IMR-90 (cell line): ENCODE results near the gene RPS19. TPM values are rescaled to one million over a fixed set of nuclear protein-coding genes. Genes with fewer than 3 reads are reported as not detected.

Source experiments
- ATAC-seq: fragments of 200-7000 bp; cut with Tn5 transposase; 2 replicates; pipeline ENCODE4 v1.9.1; 2020; ENCODE audit warnings: low read depth, mild to moderate bottlenecking, moderate library complexity
- BruUV-seq: library from RNA; stranded (reverse); fragments of 400-500 nt; replicated peaks from 2 replicates; lab custom pipeline; 2021; lab: Mats Ljungman, UMichigan
- CTCF ChIA-PET: fragments of 300-600 bp; formaldehyde crosslinking; extraction: SDS; loops from one replicate; lab custom pipeline; 2021; ENCODE audit warnings: antibody characterized with exemption; lab: Yijun Ruan, JAX
- POLR2A ChIA-PET: fragments of 300-600 bp; sonication (Branson Sonifier 250); formaldehyde crosslinking; loops from one replicate; lab custom pipeline; 2022; ENCODE audit warnings: antibody characterized with exemption; ENCODE audit not compliant: unreplicated experiment; lab: Charles Lee
- DNase-seq: peaks from one replicate; pipeline ENCODE4 v3.0.0; 2013
- H2AFZ ChIP-seq: replicated peaks from 2 replicates; pipeline ENCODE3; 2013; ENCODE audit warnings: low read length, mild to moderate bottlenecking; ENCODE audit not compliant: poor library complexity
- H2AK5ac ChIP-seq: 2 replicates; pipeline ENCODE4 v1.6.1; 2013; ENCODE audit warnings: low read depth, low read length, inconsistent platforms
- H2AK9ac ChIP-seq: replicated peaks from 2 replicates; pipeline ENCODE3; 2013; ENCODE audit warnings: mild to moderate bottlenecking, low read depth, low read length, moderate library complexity; ENCODE audit not compliant: poor library complexity
- H2BK120ac ChIP-seq: 2 replicates; pipeline ENCODE4 v1.6.1; 2013; ENCODE audit warnings: low read depth, low read length, inconsistent platforms
- H2BK15ac ChIP-seq: 3 replicates; pipeline ENCODE4 v1.6.1; 2013; ENCODE audit warnings: low read depth, low read length, inconsistent platforms
- H2BK20ac ChIP-seq: 2 replicates; pipeline ENCODE4 v1.6.1; 2013; ENCODE audit warnings: low read depth, mild to moderate bottlenecking, inconsistent platforms, low read length, moderate library complexity
- H2BK5ac ChIP-seq: 2 replicates; pipeline ENCODE4 v1.6.1; 2013; ENCODE audit warnings: mild to moderate bottlenecking, low read depth, low read length, inconsistent platforms; ENCODE audit not compliant: poor library complexity, severe bottlenecking
- H3K14ac ChIP-seq: replicated peaks from 2 replicates; pipeline ENCODE4 v1.6.1; 2013; ENCODE audit warnings: low read depth, low read length, inconsistent platforms
- H3K18ac ChIP-seq: 2 replicates; pipeline ENCODE4 v1.6.1; 2013; ENCODE audit warnings: low read depth, low read length, control low read depth
- H3K23ac ChIP-seq: 2 replicates; pipeline ENCODE4 v1.6.1; 2013; ENCODE audit warnings: low read depth, low read length, inconsistent platforms
- H3K27ac ChIP-seq: 2 replicates; pipeline ENCODE4 v1.5.1; 2013; ENCODE audit warnings: mild to moderate bottlenecking, control low read depth, low read length; ENCODE audit not compliant: insufficient read depth
- H3K27me3 ChIP-seq: 2 replicates; pipeline ENCODE4 v1.6.1; 2013; ENCODE audit warnings: low read length; ENCODE audit not compliant: control insufficient read depth, insufficient read depth
- H3K36me3 ChIP-seq: 2 replicates; pipeline ENCODE4 v1.6.1; 2013; ENCODE audit warnings: low read length, mixed read lengths; ENCODE audit not compliant: control insufficient read depth, insufficient read depth
- H3K4ac ChIP-seq: 2 replicates; pipeline ENCODE4 v1.6.1; 2013; ENCODE audit warnings: low read depth, low read length, inconsistent platforms
- H3K4me1 ChIP-seq: 2 replicates; pipeline ENCODE4 v1.6.1; 2013; ENCODE audit warnings: low read length, mixed read lengths; ENCODE audit not compliant: control insufficient read depth, insufficient read depth
- H3K4me2 ChIP-seq: 2 replicates; pipeline ENCODE4 v1.6.1; 2013; ENCODE audit warnings: low read depth, mild to moderate bottlenecking, control low read depth, low read length, moderate library complexity
- H3K4me3 ChIP-seq: 2 replicates; pipeline ENCODE4 v1.5.1; 2013; ENCODE audit warnings: low read depth, mild to moderate bottlenecking, control low read depth, low read length, moderate library complexity; ENCODE audit not compliant: insufficient read depth
- H3K56ac ChIP-seq: 2 replicates; pipeline ENCODE4 v1.6.1; 2013; ENCODE audit warnings: low read length, inconsistent platforms; ENCODE audit not compliant: insufficient read depth; ENCODE audit errors: extremely low read depth
- H3K79me1 ChIP-seq, 2 experiments: 2 replicates each; pipeline ENCODE4 v1.6.1; 2013; ENCODE audit warnings: low read length in 2 of 2, inconsistent platforms in 1 of 2, low read depth in 1 of 2
- H3K9ac ChIP-seq: 2 replicates; pipeline ENCODE4 v1.6.1; 2013; ENCODE audit warnings: low read depth, low read length, control low read depth
- H3K9me1 ChIP-seq: 2 replicates; pipeline ENCODE4 v1.6.1; 2013; ENCODE audit warnings: low read length, inconsistent platforms; ENCODE audit not compliant: insufficient read depth
- H3K9me3 ChIP-seq: 2 replicates; pipeline ENCODE4 v1.6.1; 2013; ENCODE audit warnings: low read length; ENCODE audit not compliant: control insufficient read depth, insufficient read depth
- H4K20me1 ChIP-seq: 2 replicates; pipeline ENCODE4 v1.6.1; 2013; ENCODE audit warnings: low read length, inconsistent platforms; ENCODE audit not compliant: insufficient read depth
- H4K5ac ChIP-seq: 2 replicates; pipeline ENCODE4 v1.6.1; 2013; ENCODE audit warnings: mild to moderate bottlenecking, low read depth, low read length, control low read depth
- H4K8ac ChIP-seq, 2 experiments: 2 replicates each; pipeline ENCODE4 v1.6.1; 2013; ENCODE audit warnings: low read depth in 2 of 2, low read length in 2 of 2, control low read depth in 1 of 2, inconsistent platforms in 1 of 2
- H4K91ac ChIP-seq: 2 replicates; pipeline ENCODE4 v1.6.1; 2013; ENCODE audit warnings: low read depth, low read length, inconsistent platforms; ENCODE audit not compliant: insufficient read depth
- BHLHE40 ChIP-seq: fragments of 150-350 bp; IDR thresholded peaks from 2 replicates; pipeline ENCODE4 v1.6.1; 2016; ENCODE audit warnings: mild to moderate bottlenecking, low read depth, low read length
- CHD1 ChIP-seq: IDR thresholded peaks from 2 replicates; pipeline ENCODE4 v1.6.1; 2012; ENCODE audit warnings: low read depth, low read length, improper control_type of control experiment
- MAZ ChIP-seq: IDR thresholded peaks from 2 replicates; pipeline ENCODE4 v1.6.1; 2012; ENCODE audit warnings: low read depth, mild to moderate bottlenecking, low read length, improper control_type of control experiment, moderate library complexity, borderline replicate concordance
- MXI1 ChIP-seq: IDR thresholded peaks from 2 replicates; pipeline ENCODE4 v1.6.1; 2012; ENCODE audit warnings: low read depth, mild to moderate bottlenecking, low read length, moderate library complexity, borderline replicate concordance
- NFE2L2 ChIP-seq: fragments of 150-350 bp; IDR thresholded peaks from 2 replicates; pipeline ENCODE4 v1.6.1; 2016; ENCODE audit warnings: low read depth, mild to moderate bottlenecking, low read length
- POLR2A ChIP-seq: IDR thresholded peaks from 2 replicates; pipeline ENCODE4 v1.6.1; 2012; ENCODE audit warnings: mild to moderate bottlenecking, low read depth, low read length
- RAD21 ChIP-seq: IDR thresholded peaks from 2 replicates; pipeline ENCODE4 v1.6.1; 2012; ENCODE audit warnings: low read length, improper control_type of control experiment
- RCOR1 ChIP-seq: IDR thresholded peaks from 2 replicates; pipeline ENCODE4 v1.6.1; 2012; ENCODE audit warnings: mild to moderate bottlenecking, low read length, improper control_type of control experiment; ENCODE audit not compliant: insufficient replicate concordance
- SMC3 ChIP-seq: fragments of 150-350 bp; IDR thresholded peaks from 2 replicates; pipeline ENCODE4 v1.6.1; 2016; ENCODE audit warnings: low read depth, mild to moderate bottlenecking, antibody characterized with exemption, low read length, moderate library complexity
- WGBS, 2 experiments: methylation state at CpG; one replicate each; pipeline versions ENCODE4 v1.1.5 to v1.1.7; 2013; ENCODE audit warnings: missing lambda C conversion rate in 2 of 2; ENCODE audit not compliant: insufficient read length in 1 of 2; ENCODE audit errors: extremely low coverage in 2 of 2; 5-methylcytosine and 5-hydroxymethylcytosine counted together
- dilution Hi-C: fragments of 300-500 bp; cut with HindIII; formaldehyde crosslinking; loops from one replicate; pipeline ENCODE4 v1.14.3; 2018; ENCODE audit warnings: low sequenced_read_pairs; ENCODE audit not compliant: unreplicated experiment
- in situ Hi-C: fragments of 300-500 bp; cut with MboI; formaldehyde crosslinking; loops from 3 replicates; pipeline ENCODE4 v1.14.3; 2019; ENCODE audit warnings: low sequenced_read_pairs, inconsistent platforms, mixed read lengths
- intact Hi-C: fragments of 100-400 bp; cut with micrococcal nuclease; formaldehyde crosslinking; loops from 2 replicates; pipeline ENCODE4 v1.10.0; 2022
- polyA plus RNA-seq, 3 experiments: library from polyadenylated mRNA; depleted of rRNA; stranded (reverse); fragments of >200 nt; gene quantifications; 2 replicates each; pipeline ENCODE4 v1.2.3, GENCODE V29; 2012; ENCODE audit warnings: low replicate concordance in 1 of 3
- total RNA-seq: library from RNA; depleted of rRNA; stranded (reverse); fragments of >200 nt; gene quantifications from 2 replicates; pipeline ENCODE4 v1.2.3, GENCODE V29; 2012
- TF ChIP-seq, protein P1 (sequence below): fragments of 150-350 bp; IDR thresholded peaks from 2 replicates; pipeline ENCODE4 v1.6.1; 2017; ENCODE audit warnings: mild to moderate bottlenecking, antibody characterized with exemption, low read length, low read depth

The RPS19 gene
- total and polyA plus RNA-seq, 2 of the 4 experiments (the other 2 are of a cell fraction), result 230 to 3,988 TPM

DNA sequence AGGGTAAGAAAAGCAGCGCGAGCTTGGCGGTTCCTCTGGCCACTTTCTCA is 15.2 kb upstream of the RPS19 start, which contains the start of gene DMRTC2:
TSS of gene DMRTC2 (plus strand) at position 42 of the 50 bp plus-strand sequence. CDS start 2,387 bp downstream, outside the sequence.
- H4K8ac ChIP-seq, result no peak within 1 kb of the TSS
- POLR2A ChIA-PET, result no interaction called here
- in situ Hi-C loops, result no loop called here

More for the DNA sequence above, 15.2 kb upstream of the RPS19 start, which contains the start of gene DMRTC2:
- H2BK120ac ChIP-seq, result no peak within 1 kb of the TSS
- no peak within 1 kb of the TSS for H2AFZ ChIP-seq
- H3K9me3 ChIP-seq, result no peaks in the 10 kb centered on the region
- CTCF ChIA-PET, result no interaction called here
- H2BK20ac ChIP-seq, result no peak within 1 kb of the TSS
- H3K18ac ChIP-seq, result no peak within 1 kb of the TSS
- H2BK5ac ChIP-seq, result no peak within 1 kb of the TSS
- ATAC-seq (no peak), DNase-seq (no peak)
- H2BK15ac ChIP-seq, result no peak within 1 kb of the TSS
- no peaks in the 10 kb centered on the region for H3K36me3 ChIP-seq
- no peak within 1 kb of the TSS for H3K56ac ChIP-seq
- peaks cover 6% of the 10 kb centered on the region for H3K27me3 ChIP-seq
- H3K79me1 ChIP-seq, result no peaks in the 10 kb centered on the region
- no peaks in the 10 kb centered on the region for H3K4me1 ChIP-seq
- TF ChIP-seq NFE2L2 (no peak), RCOR1 (no peak), MAZ (no peak), MXI1 (no peak), RAD21 (no peak), SMC3 (no peak), CHD1 (no peak), BHLHE40 (no peak), POLR2A (no peak)
- TF ChIP-seq, protein P1, sequence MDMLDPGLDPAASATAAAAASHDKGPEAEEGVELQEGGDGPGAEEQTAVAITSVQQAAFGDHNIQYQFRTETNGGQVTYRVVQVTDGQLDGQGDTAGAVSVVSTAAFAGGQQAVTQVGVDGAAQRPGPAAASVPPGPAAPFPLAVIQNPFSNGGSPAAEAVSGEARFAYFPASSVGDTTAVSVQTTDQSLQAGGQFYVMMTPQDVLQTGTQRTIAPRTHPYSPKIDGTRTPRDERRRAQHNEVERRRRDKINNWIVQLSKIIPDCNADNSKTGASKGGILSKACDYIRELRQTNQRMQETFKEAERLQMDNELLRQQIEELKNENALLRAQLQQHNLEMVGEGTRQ, result no peak
- no peaks in the 10 kb centered on the region for H3K9me1 ChIP-seq
- no peak within 1 kb of the TSS for H3K23ac ChIP-seq
- H4K5ac ChIP-seq, result no peak within 1 kb of the TSS
- no peak within 1 kb of the TSS for H3K14ac ChIP-seq
- H4K91ac ChIP-seq, result no peak within 1 kb of the TSS
- no TSS peak for BruUV-seq
- H3K27ac ChIP-seq, result no peak within 1 kb of the TSS
- H3K4me2 ChIP-seq, result no peak within 1 kb of the TSS
- no peaks in the 10 kb centered on the region for H4K20me1 ChIP-seq
- dilution Hi-C loops (no loop called here), intact Hi-C loops (no loop called here)
- H3K9ac ChIP-seq, result no peak within 1 kb of the TSS
- no CpG with 5 or more reads among the region's 3 CpGs for WGBS, 2 experiments
- no peak within 1 kb of the TSS for H3K4me3 ChIP-seq
- H3K4ac ChIP-seq, result no peak within 1 kb of the TSS
- H2AK5ac ChIP-seq, result no peak within 1 kb of the TSS
- H2AK9ac ChIP-seq, result peak within 1 kb of the TSS; percentile 52
